Activated effector memory CD4-positive, alpha-beta T cell treated with Interleukin-2 at 50 U/mL for 16 hours (primary cell): ENCODE results near the gene ZNF619.
A peak's percentile ranks its signal among the peaks of the same experiment; 100 is the strongest.
"Not testable (repeated sequence)": the region's sequence is repeated elsewhere in the genome, so short reads cannot be mapped to it uniquely, and the experiment has no call there.

Experiments used
- DNase-seq: peaks from one replicate; pipeline ENCODE4 v3.0.0-alpha.2; 2020

Gene ZNF619

DNA sequence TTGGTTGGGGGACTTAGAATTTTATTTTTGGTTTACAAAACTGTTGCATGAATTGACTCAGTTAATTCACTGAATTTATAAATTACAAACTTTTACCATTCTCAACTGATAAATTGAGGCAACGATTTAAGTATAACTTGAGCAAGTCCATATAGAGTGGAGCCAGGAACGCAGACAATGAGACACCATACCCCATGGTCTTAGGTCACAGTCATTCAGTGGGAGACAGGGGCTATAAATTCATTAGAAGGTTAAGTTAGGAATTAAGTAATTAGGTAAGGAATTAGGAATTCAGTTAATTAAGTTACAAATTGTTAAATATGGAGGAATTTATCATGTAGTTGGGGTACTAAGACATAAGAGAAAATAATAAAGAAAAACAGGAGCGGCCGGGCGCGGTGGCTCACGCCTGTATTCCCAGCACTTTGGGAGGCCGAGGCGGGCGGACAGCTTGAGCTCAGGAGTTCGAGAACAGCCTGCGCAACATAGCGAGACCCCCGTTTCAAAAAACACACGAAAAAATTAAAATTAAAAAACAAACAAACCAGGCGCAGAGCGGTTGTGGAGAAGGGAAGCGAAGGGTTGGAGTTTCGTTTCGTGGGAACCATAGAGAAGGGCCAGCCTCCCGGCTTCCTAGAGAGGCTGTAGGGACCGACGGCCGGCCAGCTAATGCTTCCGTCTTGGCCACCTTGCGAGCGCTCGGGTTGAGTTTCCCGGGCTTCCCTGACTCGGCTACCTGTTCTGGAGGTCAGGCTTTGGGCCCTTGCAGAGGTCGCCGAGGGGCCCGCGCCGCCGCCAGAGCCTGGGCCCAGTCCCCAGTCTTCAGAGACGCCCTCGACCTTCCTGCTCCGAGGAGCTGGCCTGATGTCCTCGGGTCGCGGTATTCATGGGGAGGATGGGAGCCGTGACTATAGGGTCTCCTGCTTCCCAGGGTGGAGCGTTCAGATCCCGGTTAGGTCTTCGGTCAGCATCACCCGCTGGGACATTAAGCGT lies at the start of gene ZNF619:
Gene ZNF619 (plus strand): TSS at position 645 of the 993 bp plus-strand sequence. CDS start 858 bp downstream, outside the sequence.
- peak; percentile 42 for DNase-seq

DNA sequence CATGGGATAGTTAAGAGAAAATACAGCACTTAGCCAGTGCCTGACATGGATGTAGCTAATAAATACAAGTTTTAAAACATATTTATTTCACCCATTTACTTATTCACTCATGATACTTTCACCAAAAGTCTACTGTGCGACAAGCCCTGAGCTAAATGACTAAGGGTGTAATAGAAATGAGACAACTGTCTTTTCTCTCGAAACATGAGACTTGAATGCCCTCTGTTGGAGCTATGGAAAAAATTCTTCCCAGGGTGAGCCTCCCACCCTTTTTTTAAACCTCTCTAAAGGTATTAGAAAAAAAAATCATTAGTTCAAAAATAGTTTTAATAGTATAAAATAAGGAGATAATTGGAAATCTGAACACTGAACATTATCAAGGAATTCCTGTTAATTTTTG lies 44.1 kb upstream of the ZNF619 start:
- DNase-seq, result no peak

- DNase-seq, result no peak
Measured at GRCh38 chr3:40437889-40438288, 39.0 kb upstream of the ZNF619 start.

GRCh38 chr3:40445062-40445461 lies 31.9 kb upstream of the ZNF619 start:
- no peak for DNase-seq

DNA sequence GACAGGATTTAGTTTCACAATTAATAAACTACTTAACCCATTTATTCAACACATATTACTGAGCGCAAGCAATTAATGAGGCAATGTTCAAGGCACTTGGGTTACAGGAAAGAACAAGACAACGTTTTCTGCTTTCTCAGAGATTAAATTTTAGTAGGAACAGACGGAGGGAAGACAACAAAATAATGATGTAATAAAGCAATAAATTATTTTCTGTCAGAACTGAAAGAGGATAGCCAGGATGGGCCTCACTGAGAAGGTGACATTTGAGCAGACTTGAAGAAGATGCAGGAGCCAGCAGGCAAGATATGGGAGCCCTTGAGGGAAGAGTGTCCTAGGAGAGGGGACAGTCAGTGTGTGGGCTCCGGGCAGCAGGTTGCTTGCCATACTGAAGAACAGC lies 31.0 kb upstream of the ZNF619 start:
- DNase-seq, result no peak

DNA sequence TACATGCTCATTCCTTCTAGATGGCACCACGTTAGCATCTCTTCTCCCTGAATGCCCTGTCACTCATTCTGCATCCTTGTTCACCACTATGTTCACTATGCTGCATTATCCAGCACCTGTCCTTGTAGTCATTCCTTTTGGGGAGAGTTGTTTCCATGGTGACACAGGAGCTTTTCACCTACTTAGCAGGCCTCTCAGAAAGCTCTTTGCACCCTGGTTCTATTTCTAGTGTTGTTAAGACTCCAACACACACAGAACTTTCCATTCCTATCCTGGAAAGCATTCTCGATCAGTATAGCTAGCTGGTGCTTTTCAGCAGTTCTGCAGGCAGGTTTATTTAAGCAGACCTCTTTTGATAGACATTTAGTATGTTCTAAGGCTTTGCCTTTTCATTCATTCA lies 26.5 kb upstream of the ZNF619 start:
- no peak for DNase-seq

- no peak for DNase-seq
Measured at GRCh38 chr3:40451551-40451950, 25.4 kb upstream of the ZNF619 start.

DNA sequence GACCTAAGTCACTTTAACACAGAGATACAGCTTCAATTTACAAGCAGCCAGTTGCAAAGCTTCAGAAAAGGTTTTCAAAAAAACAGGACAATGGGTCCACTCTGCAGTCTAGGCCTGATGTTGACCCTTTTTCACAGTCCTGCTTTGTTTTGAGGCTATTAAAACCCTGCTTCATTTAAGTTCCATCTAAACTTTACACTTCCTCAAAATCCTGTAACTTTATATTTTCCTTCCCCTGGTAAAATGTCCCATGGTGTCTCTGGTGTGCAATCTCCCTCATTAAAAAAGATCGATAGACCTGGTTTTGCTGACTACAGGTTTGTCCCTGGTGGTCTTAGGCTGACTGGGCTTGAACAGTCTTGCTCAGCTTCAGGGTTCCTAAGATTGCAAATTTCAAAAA lies 24.9 kb upstream of the ZNF619 start:
- DNase-seq, result no peak

DNA sequence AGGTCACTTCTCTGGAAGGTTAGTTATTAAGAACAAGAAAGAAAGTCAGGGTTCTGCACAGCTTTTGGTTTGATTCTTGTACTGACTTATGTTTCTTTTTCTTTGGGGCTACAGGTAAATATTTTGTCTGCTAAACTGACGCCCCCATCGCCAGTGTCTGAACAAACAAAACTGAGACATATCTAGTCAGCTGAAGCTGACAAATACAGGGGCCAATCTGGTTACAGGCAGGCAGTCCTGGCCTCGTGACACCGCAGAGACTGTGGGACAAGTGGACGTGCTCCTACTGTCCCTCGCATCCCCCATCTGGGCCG lies 24.4 kb upstream of the ZNF619 start:
- no peak for DNase-seq

DNA sequence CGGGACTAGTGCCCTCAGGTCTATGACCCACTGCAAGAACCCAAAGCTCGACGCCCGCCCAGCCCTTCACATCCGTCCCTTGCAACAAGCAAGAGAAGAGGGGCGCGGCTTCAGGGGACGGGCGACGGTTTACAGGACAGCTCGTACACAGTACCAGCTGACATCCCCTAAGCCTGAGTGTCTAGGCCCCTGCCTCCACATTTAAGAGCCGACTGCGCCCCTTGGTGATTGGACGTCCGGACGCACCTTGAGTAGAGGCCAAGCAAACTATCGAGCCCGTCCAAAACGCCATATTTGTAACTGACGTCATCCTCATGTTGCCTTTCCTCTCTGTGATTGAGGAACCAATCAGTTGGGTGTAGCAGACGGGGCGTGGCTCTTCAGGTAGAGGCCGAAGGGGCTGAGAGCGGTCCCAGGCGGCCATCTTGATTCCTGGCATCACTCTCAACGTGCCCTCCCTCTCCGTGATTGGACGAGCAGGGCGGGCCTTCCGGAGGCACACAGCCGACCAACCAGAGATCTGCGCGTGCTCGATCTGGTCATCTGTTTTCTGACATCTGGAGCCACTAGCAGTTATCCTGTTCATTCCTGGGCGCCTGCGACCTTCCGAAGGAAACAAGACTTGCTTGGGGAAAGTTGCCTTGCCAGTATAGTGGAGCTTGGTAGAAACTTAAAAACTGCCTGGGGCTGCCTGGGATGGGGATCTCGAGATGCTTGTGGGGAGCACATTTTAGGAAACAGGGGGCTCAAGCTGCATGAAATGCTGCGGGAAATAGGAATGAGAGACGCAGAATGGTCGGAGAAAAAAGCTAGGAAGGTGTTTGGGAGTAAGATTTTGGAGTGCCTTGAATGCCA lies 23.8 kb upstream of the ZNF619 start:
- DNase-seq, result peak; percentile 95

- DNase-seq, result no peak
Measured at GRCh38 chr3:40453933-40454332, 23.0 kb upstream of the ZNF619 start.

- DNase-seq, result no peak
Measured at GRCh38 chr3:40455328-40455727, 21.6 kb upstream of the ZNF619 start.

DNA sequence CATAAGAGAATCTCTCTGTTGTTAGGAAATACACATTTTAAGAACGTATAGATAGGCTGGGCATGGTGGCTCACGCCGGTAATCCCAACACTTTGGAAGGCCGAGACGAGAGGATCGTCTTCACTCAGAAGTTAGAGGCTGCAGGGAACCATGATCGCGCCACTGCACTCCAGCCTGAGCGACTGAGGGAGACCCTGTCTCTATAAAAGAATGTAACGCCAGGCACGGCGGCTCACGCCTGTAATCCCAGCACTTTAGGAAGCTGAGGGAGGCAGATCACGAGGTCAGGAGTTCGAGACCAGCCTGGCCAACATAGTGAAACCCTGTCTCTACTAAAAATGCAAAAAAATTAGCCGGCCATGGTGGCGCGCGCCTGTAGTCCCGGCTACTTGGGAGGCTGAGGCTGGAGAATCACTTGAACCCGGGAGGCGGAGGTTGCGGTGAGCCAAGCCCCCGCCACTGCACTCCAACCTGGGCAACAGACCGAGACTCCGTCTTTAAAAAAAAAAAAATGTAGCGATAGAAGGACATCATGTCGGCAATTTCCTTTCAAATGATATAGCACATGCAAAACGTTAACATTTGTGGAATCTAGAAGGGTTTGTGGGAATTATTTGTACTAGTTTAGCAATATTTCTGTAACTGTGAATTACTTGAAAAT lies 20.5 kb upstream of the ZNF619 start:
- no peak for DNase-seq

- peak; percentile 94 for DNase-seq
Measured at GRCh38 chr3:40456940-40457823, 19.7 kb upstream of the ZNF619 start, which contains the start of gene RPL14. RPL14 (plus strand) TSS chr3:40457339; CDS start chr3:40457472, 133 bp downstream.

DNA sequence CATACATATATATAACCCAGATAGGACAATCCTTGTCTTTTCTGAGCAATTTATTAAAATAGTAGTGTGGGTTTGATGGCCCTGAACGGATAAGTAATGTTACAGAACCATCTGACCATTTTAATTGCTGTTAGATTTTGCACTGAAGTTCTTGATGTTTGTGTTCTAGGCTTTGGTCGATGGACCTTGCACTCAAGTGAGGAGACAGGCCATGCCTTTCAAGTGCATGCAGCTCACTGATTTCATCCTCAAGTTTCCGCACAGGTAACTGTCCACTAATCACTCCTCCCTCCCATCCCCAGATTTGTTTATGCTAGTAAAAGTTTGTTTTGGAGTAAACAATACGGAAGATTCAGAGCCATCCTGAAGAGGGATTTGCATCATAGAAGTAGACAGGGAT lies 18.4 kb upstream of the ZNF619 start:
- DNase-seq, result no peak

DNA sequence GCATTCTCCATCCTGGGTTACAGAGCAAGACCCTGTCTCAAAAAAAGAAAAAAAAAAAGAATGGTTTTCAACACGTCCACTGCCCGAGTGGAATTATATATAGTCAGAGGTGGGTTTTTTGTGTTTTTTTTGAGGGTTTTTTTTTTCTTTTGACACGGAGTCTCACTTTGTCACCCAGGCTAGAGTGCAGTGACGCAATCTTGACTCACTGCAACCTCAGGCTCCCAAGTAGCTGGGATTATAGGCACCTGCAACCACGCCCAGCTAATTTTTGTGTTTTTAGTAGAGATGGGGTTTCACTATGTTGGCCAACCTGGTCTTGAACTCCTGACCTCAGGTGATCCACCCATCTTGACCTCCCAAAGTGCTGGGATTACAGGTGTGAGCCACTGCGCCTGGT lies 16.4 kb upstream of the ZNF619 start:
- DNase-seq, result not testable (repeated sequence)

DNA sequence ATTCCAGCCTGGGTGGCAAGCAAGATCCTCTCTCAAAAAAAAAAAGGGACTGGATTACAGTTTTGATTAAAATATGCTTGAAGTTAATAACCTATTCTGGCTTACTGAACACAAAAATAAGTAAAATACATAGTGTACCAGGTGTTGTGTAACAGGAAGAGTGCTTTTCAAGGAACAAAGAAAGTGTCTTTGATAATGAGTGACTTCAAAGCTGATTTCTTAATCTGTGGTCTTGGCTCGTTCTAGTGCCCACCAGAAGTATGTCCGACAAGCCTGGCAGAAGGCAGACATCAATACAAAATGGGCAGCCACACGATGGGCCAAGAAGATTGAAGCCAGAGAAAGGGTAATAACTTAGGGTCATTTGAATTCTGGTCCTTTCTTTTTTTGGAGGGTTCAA lies 15.8 kb upstream of the ZNF619 start:
- DNase-seq, result no peak

DNA sequence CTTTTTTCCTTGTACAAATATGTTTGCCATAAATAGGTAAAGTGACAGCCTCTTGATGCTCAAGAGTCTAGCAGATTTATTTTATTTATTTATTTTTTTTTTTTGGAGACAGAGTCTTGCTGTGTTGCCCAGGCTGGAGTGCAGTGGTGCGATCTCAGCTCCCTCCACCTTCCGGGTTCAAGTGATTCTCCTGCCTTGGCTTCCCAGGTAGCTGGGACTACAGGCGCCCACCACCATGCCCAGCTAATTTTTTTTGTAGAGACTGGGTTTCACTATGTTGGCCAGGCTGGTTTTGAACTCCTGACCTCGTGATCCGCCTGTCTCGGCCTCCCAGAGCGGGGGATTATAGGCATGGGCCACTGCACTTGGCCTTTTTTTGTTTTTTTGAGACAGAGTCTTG lies 14.1 kb upstream of the ZNF619 start:
- not testable (repeated sequence) for DNase-seq

GRCh38 chr3:40463579-40463978 lies 13.3 kb upstream of the ZNF619 start:
- no peak for DNase-seq

DNA sequence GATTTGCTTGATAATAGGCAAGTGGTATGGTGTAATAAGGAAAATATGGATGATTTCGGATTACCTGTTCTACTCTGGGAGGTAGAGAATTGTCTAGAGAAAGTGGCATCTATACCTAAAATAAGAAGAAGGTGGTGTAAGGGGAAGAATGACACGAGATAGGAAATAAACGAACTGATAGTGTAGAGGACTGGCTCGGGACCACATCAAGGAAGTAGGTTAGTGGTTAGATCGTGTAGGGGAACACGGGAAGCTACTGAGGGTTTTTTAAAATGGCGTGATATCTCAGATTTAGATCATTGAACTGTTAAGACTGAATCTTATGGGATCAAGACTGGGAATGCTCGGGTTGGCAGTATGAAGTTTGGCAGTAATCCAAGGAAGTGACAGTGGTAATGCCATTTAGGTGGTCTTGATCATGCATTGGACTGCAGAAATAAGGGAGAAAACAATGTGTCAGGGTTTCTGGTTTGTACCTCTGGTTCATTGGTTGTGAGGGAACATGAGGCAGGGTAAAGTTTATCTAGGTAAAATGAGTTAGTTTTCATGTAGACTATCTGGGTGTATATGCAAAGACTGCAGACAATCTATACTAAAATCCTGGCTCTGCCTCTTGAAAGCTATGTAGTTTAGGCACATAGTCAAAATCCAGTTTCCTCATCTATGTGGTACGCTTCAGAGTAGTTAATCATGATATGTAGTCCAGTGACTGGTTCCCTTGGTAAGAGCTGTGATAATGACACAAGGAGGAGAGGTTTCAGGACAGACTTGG lies 12.4 kb upstream of the ZNF619 start:
- DNase-seq, result no peak

DNA sequence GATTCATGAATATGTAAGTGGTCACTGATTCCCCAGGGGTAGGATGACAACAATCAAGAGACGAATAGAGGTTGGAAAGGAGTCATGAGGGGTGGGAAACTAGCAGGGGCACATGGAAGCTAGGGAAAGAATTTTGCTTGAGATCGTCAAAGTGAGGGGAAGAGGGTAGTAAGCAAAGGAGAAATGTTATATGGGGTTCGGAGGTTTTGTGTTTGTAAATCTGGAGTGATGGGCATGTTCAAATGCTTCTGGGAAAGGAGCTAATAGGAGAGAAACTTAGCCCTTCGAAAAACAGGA lies 11.9 kb upstream of the ZNF619 start:
- DNase-seq, result no peak

DNA sequence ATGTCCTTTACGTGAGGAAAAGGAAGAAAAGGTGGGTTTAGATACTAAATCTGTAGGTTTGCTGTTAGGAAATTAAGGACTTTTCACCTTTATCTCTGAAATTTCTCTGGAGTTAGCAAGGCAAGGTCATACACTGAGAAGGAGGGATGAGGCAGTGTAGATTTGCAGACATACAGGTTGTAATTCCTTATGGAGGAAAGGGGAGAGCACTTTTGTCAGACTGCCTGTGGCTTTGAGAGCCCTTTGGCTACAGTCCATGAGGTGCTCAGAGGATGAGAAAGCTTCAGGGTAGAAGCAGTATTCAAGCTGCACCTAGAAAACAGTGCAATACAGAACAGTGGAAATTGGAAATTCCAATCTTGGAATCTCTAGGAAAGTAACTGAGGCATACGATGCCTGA lies 11.5 kb upstream of the ZNF619 start:
- no peak for DNase-seq
